ENCODE results near the gene KIRREL3.

DNA sequence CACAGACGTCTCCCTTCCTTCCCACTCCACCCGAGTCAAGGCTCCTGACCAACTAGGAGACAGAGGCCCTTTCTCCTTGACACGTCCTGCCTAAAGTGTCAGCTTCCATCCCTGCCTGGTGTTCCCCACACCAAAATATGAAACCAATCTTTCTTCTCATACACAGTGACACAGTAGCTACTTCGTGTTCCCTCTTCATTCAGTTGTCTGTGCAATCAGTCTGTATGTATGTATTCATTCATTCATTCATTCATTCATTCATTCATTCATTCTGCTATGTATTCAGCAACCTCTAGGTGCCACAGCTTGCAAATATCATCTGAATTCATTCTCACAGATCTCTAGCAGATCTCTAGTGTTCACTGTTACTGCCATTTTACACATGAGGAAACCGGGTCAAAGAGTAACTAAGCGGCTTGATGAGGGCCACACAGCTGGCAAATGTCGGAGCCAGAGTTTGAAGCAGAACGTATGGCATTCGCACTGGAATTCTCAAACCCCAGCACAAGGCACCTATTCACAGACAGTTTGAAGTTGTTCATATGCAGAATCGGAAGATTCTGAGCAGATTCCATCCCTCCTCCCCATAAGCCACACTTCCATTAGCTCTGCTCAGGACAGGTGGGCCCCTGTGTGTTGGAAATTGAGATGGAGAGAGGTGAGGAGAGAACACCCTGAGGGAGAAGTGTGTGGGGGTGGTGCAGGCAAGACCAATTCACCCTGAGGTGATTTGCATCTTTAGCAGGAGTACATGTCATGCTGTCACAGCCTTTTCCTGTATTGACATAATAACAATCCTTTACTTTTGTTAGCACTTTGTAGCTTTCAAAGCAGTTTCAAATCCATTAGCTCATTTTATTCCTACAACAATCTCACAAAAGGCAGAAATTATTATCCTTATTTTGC lies 369.4 kb downstream of the KIRREL3 start:
- TF ChIP-seq POU5F1 (IDR thresholded peaks at IDR 0.05; ENCODE audit: borderline replicate concordance, low read depth, low read length, partially characterized antibody) (no peak), TCF7L2 (IDR thresholded peaks at IDR 0.05; ENCODE audit: low read depth, low read length) (no peak), SMAD4 (CRISPR knock-in tag; conservative IDR thresholded peaks at IDR 0.05) (no peak), RAD51 (IDR thresholded peaks at IDR 0.05; ENCODE audit: borderline replicate concordance, low read depth) (no peak), POLR2A (conservative IDR thresholded peaks at IDR 0.05) (no peak), SMARCA4 (IDR thresholded peaks at IDR 0.05) (no peak), EHMT2 (IDR thresholded peaks at IDR 0.05) (no peak)
- TF ChIP-seq, protein P1, sequence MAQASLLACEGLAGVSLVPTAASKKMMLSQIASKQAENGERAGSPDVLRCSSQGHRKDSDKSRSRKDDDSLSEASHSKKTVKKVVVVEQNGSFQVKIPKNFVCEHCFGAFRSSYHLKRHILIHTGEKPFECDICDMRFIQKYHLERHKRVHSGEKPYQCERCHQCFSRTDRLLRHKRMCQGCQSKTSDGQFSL (CRISPR knock-in tag; IDR thresholded peaks at IDR 0.05): no peak
- TF ChIP-seq, protein P1 (tag; IDR thresholded peaks at IDR 0.05): no peak
- TF ChIP-seq, protein P2, sequence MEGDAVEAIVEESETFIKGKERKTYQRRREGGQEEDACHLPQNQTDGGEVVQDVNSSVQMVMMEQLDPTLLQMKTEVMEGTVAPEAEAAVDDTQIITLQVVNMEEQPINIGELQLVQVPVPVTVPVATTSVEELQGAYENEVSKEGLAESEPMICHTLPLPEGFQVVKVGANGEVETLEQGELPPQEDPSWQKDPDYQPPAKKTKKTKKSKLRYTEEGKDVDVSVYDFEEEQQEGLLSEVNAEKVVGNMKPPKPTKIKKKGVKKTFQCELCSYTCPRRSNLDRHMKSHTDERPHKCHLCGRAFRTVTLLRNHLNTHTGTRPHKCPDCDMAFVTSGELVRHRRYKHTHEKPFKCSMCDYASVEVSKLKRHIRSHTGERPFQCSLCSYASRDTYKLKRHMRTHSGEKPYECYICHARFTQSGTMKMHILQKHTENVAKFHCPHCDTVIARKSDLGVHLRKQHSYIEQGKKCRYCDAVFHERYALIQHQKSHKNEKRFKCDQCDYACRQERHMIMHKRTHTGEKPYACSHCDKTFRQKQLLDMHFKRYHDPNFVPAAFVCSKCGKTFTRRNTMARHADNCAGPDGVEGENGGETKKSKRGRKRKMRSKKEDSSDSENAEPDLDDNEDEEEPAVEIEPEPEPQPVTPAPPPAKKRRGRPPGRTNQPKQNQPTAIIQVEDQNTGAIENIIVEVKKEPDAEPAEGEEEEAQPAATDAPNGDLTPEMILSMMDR (IDR thresholded peaks at IDR 0.05 in 2 of 3, conservative IDR thresholded peaks at IDR 0.05 in 1 of 3; ENCODE audit: insufficient read depth in 2 of 3, low read depth in 1 of 3, low read length in 3 of 3): no peak
- TF ChIP-seq, protein P3, sequence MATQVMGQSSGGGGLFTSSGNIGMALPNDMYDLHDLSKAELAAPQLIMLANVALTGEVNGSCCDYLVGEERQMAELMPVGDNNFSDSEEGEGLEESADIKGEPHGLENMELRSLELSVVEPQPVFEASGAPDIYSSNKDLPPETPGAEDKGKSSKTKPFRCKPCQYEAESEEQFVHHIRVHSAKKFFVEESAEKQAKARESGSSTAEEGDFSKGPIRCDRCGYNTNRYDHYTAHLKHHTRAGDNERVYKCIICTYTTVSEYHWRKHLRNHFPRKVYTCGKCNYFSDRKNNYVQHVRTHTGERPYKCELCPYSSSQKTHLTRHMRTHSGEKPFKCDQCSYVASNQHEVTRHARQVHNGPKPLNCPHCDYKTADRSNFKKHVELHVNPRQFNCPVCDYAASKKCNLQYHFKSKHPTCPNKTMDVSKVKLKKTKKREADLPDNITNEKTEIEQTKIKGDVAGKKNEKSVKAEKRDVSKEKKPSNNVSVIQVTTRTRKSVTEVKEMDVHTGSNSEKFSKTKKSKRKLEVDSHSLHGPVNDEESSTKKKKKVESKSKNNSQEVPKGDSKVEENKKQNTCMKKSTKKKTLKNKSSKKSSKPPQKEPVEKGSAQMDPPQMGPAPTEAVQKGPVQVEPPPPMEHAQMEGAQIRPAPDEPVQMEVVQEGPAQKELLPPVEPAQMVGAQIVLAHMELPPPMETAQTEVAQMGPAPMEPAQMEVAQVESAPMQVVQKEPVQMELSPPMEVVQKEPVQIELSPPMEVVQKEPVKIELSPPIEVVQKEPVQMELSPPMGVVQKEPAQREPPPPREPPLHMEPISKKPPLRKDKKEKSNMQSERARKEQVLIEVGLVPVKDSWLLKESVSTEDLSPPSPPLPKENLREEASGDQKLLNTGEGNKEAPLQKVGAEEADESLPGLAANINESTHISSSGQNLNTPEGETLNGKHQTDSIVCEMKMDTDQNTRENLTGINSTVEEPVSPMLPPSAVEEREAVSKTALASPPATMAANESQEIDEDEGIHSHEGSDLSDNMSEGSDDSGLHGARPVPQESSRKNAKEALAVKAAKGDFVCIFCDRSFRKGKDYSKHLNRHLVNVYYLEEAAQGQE (IDR thresholded peaks at IDR 0.05; ENCODE audit: borderline replicate concordance): no peak
- TF ChIP-seq, protein P3 (CRISPR knock-in tag; IDR thresholded peaks at IDR 0.05; ENCODE audit: low read depth): no peak
- TF ChIP-seq, protein P4, sequence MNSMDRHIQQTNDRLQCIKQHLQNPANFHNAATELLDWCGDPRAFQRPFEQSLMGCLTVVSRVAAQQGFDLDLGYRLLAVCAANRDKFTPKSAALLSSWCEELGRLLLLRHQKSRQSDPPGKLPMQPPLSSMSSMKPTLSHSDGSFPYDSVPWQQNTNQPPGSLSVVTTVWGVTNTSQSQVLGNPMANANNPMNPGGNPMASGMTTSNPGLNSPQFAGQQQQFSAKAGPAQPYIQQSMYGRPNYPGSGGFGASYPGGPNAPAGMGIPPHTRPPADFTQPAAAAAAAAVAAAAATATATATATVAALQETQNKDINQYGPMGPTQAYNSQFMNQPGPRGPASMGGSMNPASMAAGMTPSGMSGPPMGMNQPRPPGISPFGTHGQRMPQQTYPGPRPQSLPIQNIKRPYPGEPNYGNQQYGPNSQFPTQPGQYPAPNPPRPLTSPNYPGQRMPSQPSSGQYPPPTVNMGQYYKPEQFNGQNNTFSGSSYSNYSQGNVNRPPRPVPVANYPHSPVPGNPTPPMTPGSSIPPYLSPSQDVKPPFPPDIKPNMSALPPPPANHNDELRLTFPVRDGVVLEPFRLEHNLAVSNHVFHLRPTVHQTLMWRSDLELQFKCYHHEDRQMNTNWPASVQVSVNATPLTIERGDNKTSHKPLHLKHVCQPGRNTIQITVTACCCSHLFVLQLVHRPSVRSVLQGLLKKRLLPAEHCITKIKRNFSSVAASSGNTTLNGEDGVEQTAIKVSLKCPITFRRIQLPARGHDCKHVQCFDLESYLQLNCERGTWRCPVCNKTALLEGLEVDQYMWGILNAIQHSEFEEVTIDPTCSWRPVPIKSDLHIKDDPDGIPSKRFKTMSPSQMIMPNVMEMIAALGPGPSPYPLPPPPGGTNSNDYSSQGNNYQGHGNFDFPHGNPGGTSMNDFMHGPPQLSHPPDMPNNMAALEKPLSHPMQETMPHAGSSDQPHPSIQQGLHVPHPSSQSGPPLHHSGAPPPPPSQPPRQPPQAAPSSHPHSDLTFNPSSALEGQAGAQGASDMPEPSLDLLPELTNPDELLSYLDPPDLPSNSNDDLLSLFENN (IDR thresholded peaks at IDR 0.05; ENCODE audit: low read depth in 2 of 2, low read length in 2 of 2): no peak

Data from K562 (cell line).